Thymus (tissue), 11 donors: ENCODE data around the gene BLVRB. TPM values are rescaled to one million over a fixed set of nuclear protein-coding genes. Genes with fewer than 3 reads are reported as not detected.
A peak's percentile ranks its signal among the peaks of the same experiment; 100 is the strongest.

Experiments used
- DNase-seq, 9 donors: peaks; one replicate each; pipeline ENCODE4 v3.0.0-alpha.2; 2013; ENCODE audit warnings: low spot score in 9 of 9, low read depth in 6 of 9, missing footprints in 1 of 9
- H3K27ac ChIP-seq, 2 donors: one replicate each; pipeline ENCODE4 v1.5.1; 2013; ENCODE audit warnings: control low read depth in 1 of 2, low read depth in 1 of 2, low read length in 1 of 2, mild to moderate bottlenecking in 1 of 2, moderate library complexity in 1 of 2
- H3K27me3 ChIP-seq, 2 donors: one replicate each; pipeline ENCODE4 v1.5.1; 2013; ENCODE audit warnings: low read length in 1 of 2; ENCODE audit not compliant: control insufficient read depth in 2 of 2, insufficient read depth in 1 of 2
- H3K36me3 ChIP-seq, 2 donors: one replicate each; pipeline ENCODE4 v1.5.1; 2013; ENCODE audit warnings: low read length in 1 of 2, mild to moderate bottlenecking in 1 of 2, moderate library complexity in 1 of 2; ENCODE audit not compliant: control insufficient read depth in 2 of 2, insufficient read depth in 2 of 2
- H3K4me1 ChIP-seq, 2 donors: one replicate each; pipeline ENCODE4 v1.5.1; 2013; ENCODE audit warnings: low read length in 2 of 2; ENCODE audit not compliant: control insufficient read depth in 2 of 2, insufficient read depth in 2 of 2
- H3K4me3 ChIP-seq, 2 donors: one replicate each; pipeline ENCODE4 v1.5.1; 2013; ENCODE audit warnings: low read length in 2 of 2, control low read depth in 1 of 2, mild to moderate bottlenecking in 1 of 2
- H3K9me3 ChIP-seq, 2 donors: one replicate each; pipeline ENCODE4 v1.5.1; 2013; ENCODE audit warnings: low read length in 1 of 2, mild to moderate bottlenecking in 1 of 2; ENCODE audit not compliant: control insufficient read depth in 2 of 2, insufficient read depth in 1 of 2
- WGBS: extraction: QIAGEN DNeasy Blood & Tissue Kit; methylation state at CpG from one replicate; pipeline ENCODE4 v1.1.7; 2013; 5-methylcytosine and 5-hydroxymethylcytosine counted together
- polyA plus RNA-seq: library from polyadenylated mRNA; stranded (reverse); fragments of 200-250 nt; gene quantifications from one replicate; pipeline ENCODE4 v1.2.3, GENCODE V29; 2013
- total RNA-seq: library from RNA; stranded (reverse); fragments of 120-200 nt; gene quantifications from one replicate; pipeline ENCODE4 v1.2.4, GENCODE V29; 2013
- donor health status: healthy.

The BLVRB gene
- total and polyA plus RNA-seq, 2 donors = 49.9 to 88.8 TPM

DNA sequence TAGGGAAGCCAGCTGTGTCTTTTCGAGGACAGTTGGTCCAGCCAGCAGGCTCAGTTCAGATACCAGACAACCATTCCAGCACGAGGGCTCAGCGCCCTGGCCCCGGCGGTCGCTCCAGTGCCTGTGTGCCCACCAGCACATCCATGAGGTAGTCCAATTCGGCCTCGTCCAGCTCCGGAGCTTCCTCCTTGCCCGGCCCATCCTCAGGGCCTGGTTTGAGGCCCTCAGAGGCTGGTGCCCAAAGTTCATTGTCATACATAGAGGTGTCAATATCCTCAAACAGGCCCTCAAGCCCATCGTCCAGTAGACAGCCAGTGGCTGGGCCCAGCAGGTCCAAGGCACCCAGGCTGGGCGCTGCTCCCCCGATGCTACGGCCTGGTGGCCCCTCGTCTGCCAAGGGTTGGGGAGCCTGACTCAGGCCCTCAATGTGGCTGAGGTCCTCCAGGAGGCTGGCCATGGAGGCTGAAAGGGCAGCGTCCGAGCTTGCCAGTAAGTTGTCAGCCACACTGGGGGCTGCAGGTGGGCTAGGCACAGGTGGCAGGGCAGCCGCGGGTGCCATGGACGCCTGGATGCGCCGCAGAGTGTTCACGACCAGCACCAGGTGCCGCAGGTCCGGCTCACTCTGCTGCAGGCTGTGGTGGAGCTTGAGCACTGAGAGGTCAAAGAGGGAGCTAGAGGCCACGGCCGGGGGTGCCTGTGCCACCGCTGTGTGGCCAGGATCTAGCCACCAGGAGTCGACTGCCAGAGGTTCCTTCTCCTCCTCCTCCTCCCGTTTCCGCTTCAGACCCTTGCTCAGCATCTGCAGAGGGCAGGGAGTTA, 42.6 kb downstream of the BLVRB start:
- Histone ChIP-seq H3K36me3 (peaks cover 6 to 11% of the 10 kb centered on the region in 2 donors), H3K9me3 (no peaks in the 10 kb centered on the region), H3K4me3 (no peak overlapping the region), H3K27me3 (peaks cover 0 to 2% of the 10 kb centered on the region in 2 donors), H3K4me1 (peaks cover 10 to 22% of the 10 kb centered on the region in 2 donors), H3K27ac (peak overlapping the region in 1 of 2 donors; percentile 18)
- DNase-seq = no peak
- 98% methylated on average over 31 of the region's 31 CpGs for WGBS

DNA sequence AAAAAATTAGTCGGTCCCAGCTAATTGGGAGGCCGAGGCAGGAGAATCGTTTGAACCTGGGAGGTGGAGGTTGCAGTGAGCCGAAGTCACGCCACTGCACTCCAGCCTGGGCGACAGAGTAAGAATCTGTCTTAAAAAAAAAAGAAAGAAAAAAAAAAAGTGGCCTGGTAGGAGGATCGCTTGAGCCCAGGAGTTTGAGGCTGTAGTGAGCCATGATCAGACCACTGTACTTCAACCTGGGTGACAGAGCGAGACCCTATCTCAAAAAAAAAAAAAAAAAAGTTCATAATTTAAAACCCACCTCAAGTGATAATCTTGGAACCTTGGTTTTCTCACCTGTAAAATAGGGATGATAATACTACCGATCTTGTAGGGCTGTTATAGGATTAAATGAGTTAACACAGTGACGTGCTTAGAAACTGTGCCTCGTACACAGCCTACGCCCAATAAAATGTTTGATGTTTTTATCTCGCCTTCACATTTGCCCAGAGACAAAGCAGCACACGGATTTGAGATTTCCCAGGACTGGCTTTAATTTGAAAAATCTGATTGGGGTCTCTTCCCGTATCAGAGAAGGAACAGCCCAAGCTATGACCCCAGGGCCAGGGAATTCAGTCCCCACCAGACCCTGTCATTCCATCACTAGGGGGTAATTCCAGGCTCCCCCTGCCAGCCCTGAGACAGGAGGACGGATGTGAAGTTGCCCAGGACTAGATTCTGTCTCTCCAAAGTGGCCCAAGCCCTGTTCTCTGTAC, 43.4 kb downstream of the BLVRB start:
- H3K4me1 ChIP-seq = peaks cover 10 to 22% of the 10 kb centered on the region in 2 donors

DNA sequence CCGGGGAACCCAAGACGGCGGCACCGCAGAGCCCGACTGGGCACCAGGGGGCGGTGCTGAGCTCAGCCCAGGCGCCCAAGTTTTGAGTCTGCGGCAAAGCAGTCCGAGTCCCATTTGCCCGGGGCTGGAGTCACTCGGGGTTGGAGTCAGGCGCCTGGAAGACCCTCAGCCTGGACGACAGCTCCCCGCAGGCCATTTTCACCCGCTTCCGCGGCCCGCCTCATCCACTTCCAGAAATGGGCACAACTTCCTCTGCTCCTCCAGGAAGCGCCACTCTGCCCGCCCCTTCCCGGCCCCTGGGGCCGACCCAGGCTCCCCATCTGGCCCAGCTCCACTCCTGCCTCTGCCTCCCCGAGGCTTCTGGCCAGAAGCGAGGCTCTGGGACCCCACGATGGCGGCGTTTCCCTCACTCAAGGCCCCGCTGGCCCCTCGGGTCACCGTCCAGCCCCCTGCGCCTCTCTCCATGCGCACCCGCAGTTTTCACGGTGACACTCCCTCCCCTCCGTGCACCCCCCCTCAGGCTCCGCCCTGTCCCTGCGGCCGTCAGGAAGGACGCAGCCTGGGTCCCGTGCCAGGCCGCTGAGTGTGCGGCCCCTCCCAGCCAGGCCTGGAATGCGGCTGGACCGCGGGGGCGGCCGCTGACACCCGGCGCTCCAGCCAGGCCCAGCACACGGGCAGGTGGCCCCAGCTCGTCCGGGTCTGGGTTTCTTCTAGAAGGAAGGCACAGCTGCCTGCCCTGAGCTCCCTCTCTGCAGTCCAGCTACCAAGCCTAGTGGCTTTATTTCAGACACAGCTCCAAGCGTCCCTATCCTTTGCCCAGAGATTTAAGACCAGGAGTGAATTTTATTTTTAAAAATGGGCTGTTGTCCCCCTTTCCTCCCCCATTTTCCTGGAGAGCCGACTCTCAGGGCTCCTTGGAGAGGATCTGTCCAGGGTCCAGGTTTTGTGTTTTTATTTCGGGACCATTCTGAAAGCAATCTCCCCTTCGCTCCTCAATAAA, 44.5 kb downstream of the BLVRB start:
- peak in 7 of 9 donors; percentile 49 to 80 (median 69) for DNase-seq
- Histone ChIP-seq H3K27ac (peak overlapping the region; percentile 90 to 96), H3K27me3 (peaks cover 0 to 6% of the 10 kb centered on the region in 2 donors), H3K4me1 (peaks cover 7 to 23% of the 10 kb centered on the region in 2 donors), H3K4me3 (peak overlapping the region; percentile 83 to 89), H3K36me3 (peaks cover 6 to 11% of the 10 kb centered on the region in 2 donors), H3K9me3 (no peaks in the 10 kb centered on the region)
- 4% methylated on average over 56 of the region's 56 CpGs for WGBS

More for the DNA sequence above, 43.4 kb downstream of the BLVRB start:
- WGBS = 95% methylated on average over 16 of the region's 16 CpGs
- H3K36me3 ChIP-seq = peaks cover 6 to 11% of the 10 kb centered on the region in 2 donors
- H3K27ac ChIP-seq = peak overlapping the region in 1 of 2 donors; percentile 26
- no peak for DNase-seq
- H3K4me3 ChIP-seq = no peak overlapping the region
- no peaks in the 10 kb centered on the region for H3K9me3 ChIP-seq
- peaks cover 0 to 6% of the 10 kb centered on the region in 2 donors for H3K27me3 ChIP-seq

DNA sequence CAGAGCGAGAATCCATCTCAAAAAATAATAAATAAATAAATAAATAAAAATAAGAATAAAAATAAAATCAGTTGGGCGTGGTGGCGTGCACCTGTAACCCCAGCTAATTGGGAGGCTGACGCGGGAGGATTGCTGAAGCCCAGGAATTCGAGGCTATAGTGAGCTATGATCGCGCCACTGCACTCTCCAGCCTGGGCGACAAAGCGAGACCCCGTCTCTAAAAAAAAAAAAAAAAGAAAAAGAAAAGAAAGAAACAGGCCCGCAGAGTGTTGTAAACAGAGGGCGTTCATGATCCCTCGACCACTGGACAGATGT, 45.1 kb downstream of the BLVRB start:
- WGBS = 65% methylated on average over 14 of the region's 14 CpGs
- DNase-seq = no peak
- no peaks in the 10 kb centered on the region for H3K9me3 ChIP-seq
- peaks cover 0 to 6% of the 10 kb centered on the region in 2 donors for H3K27me3 ChIP-seq
- peaks cover 6 to 11% of the 10 kb centered on the region in 2 donors for H3K36me3 ChIP-seq
- peaks cover 7 to 22% of the 10 kb centered on the region in 2 donors for H3K4me1 ChIP-seq
- peak overlapping the region; percentile 83 to 89 for H3K4me3 ChIP-seq
- H3K27ac ChIP-seq = no peak overlapping the region

DNA sequence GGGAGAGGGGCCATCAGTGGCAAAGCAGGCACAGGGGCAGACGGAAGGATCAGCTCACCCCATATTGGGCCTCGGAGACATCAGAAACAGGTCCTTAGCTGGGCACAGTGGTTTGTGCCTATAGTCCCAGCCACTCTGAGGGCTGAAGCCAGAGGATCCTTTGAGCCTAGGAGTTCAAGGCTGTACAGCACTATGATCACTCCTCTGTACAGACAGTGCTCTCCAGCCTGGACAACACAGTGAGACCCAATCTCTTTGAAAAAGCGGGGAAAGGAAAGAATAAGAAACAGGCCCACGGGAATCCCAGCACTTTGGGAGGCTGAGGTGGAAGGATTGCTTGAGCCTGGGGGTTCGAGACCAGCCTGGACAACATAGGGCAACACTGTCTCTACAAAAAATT, 45.8 kb downstream of the BLVRB start:
- peaks cover 7 to 19% of the 10 kb centered on the region in 2 donors for H3K4me1 ChIP-seq
- peaks cover 6 to 11% of the 10 kb centered on the region in 2 donors for H3K36me3 ChIP-seq
- 89% methylated on average over 5 of the region's 5 CpGs for WGBS
- DNase-seq = no peak
- H3K4me3 ChIP-seq = no peak overlapping the region
- H3K27ac ChIP-seq = no peak overlapping the region
- H3K9me3 ChIP-seq = no peaks in the 10 kb centered on the region
- peaks cover 0 to 6% of the 10 kb centered on the region in 2 donors for H3K27me3 ChIP-seq

DNA sequence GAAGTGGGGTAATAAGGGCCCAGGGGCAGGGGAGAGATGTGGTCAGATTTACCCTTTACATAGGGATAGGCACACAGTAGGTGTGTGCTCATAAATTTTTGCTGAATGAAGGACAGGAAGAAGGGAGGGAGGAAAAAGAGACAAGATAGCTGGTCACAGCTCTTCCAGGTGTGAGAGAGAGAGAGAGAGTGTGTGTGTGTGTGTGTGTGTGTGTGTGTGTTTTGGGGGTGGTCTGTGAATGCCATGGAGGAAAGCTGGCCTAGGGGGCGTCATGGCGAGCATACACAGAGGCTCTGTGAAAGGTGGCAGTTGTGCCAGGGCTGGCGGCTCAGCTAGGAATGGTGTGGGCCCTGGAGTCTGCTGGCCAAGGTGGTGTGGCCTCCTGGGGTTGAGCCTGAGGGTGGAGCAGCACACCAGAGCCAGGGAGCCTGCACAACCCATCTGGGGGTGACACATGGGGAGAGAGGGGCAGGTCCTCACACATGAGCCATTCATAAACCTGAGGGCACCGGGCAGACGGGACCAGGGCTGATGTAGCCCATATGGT, 46.4 kb downstream of the BLVRB start:
- Histone ChIP-seq H3K4me1 (peaks cover 4 to 14% of the 10 kb centered on the region in 2 donors), H3K27ac (no peak overlapping the region)

DNA sequence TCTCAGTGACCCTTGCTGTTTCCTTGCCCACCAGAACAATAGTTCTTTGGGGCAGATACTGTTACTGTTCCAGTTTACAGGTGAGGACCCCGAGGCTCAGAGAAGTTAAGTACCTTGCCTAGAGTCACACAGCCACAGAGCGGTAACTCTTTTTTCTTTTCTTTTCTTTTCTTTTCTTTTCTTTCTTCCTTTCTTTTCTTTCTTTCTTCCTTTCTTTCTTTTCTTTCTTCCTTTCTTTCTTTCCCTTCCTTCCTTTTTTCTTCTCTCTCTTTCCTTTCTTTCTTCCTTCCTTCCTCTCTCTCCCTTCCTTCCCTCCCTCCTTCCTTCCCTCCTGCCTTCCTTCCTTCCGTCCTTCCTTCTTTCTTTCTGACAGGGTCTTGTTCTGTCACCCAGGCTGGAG, 47.5 kb downstream of the BLVRB start:
- peaks cover 4 to 18% of the 10 kb centered on the region in 2 donors for H3K4me1 ChIP-seq
- H3K27ac ChIP-seq = no peak overlapping the region
- peaks cover 5 to 8% of the 10 kb centered on the region in 2 donors for H3K36me3 ChIP-seq
- no peak for DNase-seq
- peaks cover 0 to 11% of the 10 kb centered on the region in 2 donors for H3K27me3 ChIP-seq
- WGBS = 93% methylated on average over 3 of the region's 3 CpGs
- no peak overlapping the region for H3K4me3 ChIP-seq
- no peaks in the 10 kb centered on the region for H3K9me3 ChIP-seq

More for the DNA sequence above, 46.4 kb downstream of the BLVRB start:
- peaks cover 0 to 6% of the 10 kb centered on the region in 2 donors for H3K27me3 ChIP-seq
- H3K4me3 ChIP-seq = no peak overlapping the region
- no peaks in the 10 kb centered on the region for H3K9me3 ChIP-seq
- DNase-seq = no peak
- 93% methylated on average over 5 of the region's 5 CpGs for WGBS
- H3K36me3 ChIP-seq = peaks cover 6 to 11% of the 10 kb centered on the region in 2 donors

DNA sequence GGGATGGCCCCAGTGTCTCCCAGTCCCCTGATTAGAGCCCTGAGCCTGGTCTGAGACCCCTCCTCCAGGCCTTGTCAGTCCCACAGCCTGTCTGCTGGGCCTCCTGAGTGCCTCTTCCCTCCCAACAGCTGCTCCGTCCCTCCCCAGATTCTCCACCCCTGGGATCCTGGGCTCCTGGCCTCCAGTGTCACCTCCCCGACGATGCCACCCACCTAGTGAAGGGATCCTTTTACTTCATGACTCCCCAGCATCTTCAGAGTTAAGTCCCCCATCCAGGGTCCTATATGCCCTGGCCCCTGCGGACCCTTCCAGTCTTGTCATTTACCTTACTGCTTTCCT, 47.9 kb downstream of the BLVRB start:
- H3K36me3 ChIP-seq = peaks cover under 1 to 4% of the 10 kb centered on the region in 2 donors
- H3K27ac ChIP-seq = peak overlapping the region in 1 of 2 donors; percentile 1
- WGBS = 93% methylated on average over 4 of the region's 4 CpGs
- no peaks in the 10 kb centered on the region for H3K9me3 ChIP-seq
- no peak overlapping the region for H3K4me3 ChIP-seq
- no peak for DNase-seq
- H3K4me1 ChIP-seq = peaks cover 4 to 18% of the 10 kb centered on the region in 2 donors
- H3K27me3 ChIP-seq = peaks cover 0 to 13% of the 10 kb centered on the region in 2 donors
